Measurements from ENCODE around the gene CD274.

Gene CD274

DNA sequence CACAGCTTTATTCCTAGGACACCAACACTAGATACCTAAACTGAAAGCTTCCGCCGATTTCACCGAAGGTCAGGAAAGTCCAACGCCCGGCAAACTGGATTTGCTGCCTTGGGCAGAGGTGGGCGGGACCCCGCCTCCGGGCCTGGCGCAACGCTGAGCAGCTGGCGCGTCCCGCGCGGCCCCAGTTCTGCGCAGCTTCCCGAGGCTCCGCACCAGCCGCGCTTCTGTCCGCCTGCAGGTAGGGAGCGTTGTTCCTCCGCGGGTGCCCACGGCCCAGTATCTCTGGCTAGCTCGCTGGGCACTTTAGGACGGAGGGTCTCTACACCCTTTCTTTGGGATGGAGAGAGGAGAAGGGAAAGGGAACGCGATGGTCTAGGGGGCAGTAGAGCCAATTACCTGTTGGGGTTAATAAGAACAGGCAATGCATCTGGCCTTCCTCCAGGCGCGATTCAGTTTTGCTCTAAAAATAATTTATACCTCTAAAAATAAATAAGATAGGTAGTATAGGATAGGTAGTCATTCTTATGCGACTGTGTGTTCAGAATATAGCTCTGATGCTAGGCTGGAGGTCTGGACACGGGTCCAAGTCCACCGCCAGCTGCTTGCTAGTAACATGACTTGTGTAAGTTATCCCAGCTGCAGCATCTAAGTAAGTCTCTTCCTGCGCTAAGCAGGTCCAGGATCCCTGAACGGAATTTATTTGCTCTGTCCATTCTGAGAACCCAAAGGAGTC lies at the start of gene CD274:
TSS of gene CD274 (plus strand) at position 184 of the 733 bp plus-strand sequence. CDS start 5,572 bp downstream, outside the sequence.
- TF ChIP-seq, protein P1, sequence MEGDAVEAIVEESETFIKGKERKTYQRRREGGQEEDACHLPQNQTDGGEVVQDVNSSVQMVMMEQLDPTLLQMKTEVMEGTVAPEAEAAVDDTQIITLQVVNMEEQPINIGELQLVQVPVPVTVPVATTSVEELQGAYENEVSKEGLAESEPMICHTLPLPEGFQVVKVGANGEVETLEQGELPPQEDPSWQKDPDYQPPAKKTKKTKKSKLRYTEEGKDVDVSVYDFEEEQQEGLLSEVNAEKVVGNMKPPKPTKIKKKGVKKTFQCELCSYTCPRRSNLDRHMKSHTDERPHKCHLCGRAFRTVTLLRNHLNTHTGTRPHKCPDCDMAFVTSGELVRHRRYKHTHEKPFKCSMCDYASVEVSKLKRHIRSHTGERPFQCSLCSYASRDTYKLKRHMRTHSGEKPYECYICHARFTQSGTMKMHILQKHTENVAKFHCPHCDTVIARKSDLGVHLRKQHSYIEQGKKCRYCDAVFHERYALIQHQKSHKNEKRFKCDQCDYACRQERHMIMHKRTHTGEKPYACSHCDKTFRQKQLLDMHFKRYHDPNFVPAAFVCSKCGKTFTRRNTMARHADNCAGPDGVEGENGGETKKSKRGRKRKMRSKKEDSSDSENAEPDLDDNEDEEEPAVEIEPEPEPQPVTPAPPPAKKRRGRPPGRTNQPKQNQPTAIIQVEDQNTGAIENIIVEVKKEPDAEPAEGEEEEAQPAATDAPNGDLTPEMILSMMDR (IDR thresholded peaks at IDR 0.05; ENCODE audit: borderline replicate concordance, insufficient read depth, low read depth, low read length), result peak; percentile 75
- peak within 1 kb of the TSS; percentile 61 for H3K4me3 ChIP-seq (ENCODE audit: low read depth, low read length)

DNA sequence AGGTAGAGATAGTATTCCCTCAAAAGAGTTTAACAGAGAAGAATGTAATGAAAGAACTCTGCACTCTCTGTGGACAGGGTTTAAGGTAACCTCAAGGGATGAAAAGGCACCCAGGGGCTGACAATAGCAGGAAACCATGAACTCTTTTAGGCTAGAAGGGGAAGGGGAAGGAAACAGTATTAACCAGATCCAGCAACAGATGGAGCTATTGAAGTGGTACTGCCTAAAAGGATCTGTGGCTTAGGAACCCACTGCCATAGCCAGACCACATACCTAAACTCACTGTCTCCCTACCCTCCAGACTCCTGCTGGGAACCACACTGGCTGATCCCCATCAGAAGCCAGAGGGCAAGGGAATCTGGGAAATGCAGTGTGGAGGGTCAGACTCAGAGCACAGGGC lies 48.1 kb upstream of the CD274 start:
- no peak overlapping the region for H3K4me3 ChIP-seq (ENCODE audit: low read depth, low read length)
- TF ChIP-seq, protein P1 (IDR thresholded peaks at IDR 0.05; ENCODE audit: borderline replicate concordance, insufficient read depth, low read depth, low read length), result no peak

DNA sequence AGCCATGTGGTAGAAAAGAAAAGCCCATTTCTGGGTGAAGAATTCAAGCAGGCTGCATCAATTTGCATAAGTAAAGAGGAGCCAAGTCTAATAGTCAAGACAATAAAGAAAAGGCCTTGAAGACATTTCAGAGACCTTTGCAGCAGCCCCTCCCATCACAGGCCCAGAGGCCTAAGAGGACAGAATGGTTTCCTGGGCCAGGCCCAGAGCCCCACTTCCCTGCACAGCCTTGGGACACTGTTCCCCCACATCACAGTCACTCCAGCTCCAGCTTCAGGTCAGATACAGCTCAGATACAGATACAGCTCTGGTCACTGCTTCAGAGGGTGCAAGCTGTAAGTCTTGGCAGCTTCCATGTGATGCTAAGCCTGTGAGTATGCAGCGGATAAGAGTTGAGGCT lies 41.7 kb upstream of the CD274 start:
- no peak overlapping the region for H3K4me3 ChIP-seq (ENCODE audit: low read depth, low read length)
- TF ChIP-seq, protein P1 (IDR thresholded peaks at IDR 0.05; ENCODE audit: borderline replicate concordance, insufficient read depth, low read depth, low read length), result no peak

DNA sequence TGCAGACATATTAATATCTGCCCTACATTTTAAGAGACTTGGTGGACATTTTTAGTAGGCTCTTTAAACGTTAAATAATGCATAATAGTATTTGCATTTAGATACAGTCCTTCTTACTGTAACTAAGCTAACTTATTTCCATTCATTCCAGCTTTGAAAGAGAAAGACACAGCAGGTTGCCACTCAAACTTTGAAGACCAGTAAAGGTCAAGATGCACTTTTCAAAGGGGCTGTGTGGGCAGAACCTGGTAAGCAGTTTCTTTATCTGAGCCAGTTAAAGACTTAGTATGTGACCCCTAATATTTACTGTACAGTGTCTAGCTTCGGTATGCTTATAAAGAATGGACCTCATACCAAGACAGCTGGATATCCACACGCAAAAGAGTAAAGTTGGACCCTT lies 33.4 kb upstream of the CD274 start:
- H3K4me3 ChIP-seq (ENCODE audit: low read depth, low read length), result no peak overlapping the region
- TF ChIP-seq, protein P1 (IDR thresholded peaks at IDR 0.05; ENCODE audit: borderline replicate concordance, insufficient read depth, low read depth, low read length), result no peak

DNA sequence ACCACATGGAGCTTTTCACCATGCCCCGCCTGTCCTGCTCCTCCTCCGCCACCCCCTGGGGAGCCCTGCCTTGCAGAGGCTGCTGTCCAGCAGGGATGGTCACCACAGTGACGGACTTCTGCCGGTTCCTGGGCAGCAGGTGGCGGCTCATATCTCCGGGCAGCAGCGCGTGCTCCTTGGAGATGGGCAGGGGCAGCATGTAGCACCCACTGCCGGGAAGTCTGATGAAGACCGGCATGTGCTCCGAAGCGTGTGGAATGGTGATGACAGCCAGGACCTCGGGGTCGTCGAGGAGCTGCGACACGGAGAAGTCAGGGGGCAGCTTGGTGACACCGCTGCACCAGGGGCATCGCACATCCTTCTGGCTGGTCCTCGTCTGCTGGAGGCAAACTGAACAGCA lies 31.9 kb upstream of the CD274 start:
- H3K4me3 ChIP-seq (ENCODE audit: low read depth, low read length), result no peak overlapping the region
- TF ChIP-seq, protein P1 (IDR thresholded peaks at IDR 0.05; ENCODE audit: borderline replicate concordance, insufficient read depth, low read depth, low read length), result no peak

DNA sequence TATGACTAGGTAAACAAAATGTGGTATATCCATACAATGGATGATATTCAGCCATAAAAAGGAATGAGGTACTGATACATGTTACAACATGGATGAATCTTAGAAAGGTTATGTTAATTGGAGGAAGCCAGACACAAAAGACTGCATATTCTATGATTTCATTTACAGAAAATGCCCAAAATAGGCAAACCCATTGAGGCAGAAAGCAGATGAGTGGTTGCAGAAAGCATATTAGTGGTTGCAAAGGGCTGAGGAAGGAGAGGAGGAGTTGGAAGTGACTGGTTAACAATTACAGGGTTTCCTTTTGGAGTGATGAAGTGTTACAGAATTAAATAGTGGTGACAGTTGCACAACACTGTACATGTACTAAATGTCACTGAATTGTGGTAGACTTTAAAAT lies 30.4 kb upstream of the CD274 start:
- H3K4me3 ChIP-seq (ENCODE audit: low read depth, low read length), result no peak overlapping the region
- TF ChIP-seq, protein P1 (IDR thresholded peaks at IDR 0.05; ENCODE audit: borderline replicate concordance, insufficient read depth, low read depth, low read length), result no peak

DNA sequence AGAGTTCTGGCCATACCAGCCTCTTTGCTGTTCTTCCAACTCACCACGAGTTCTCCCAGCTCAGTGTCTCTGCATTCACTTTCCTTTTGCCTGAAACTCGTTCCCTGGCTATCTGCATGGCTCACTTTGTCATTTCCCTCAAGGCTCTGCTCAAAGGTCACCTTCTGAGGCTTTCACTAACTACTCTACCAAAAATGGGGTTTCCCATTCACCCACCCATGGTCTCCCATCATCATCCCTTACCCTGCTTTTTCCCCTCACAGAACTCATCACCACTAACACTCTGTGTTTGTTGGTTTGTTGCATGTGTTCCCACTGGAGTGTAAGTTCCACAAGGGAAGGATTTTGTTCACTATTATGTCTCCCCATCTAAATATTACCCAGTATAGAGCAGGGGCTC lies 29.2 kb upstream of the CD274 start:
- H3K4me3 ChIP-seq (ENCODE audit: low read depth, low read length), result no peak overlapping the region
- TF ChIP-seq, protein P1 (IDR thresholded peaks at IDR 0.05; ENCODE audit: borderline replicate concordance, insufficient read depth, low read depth, low read length), result no peak
